ENCODE data around the gene PPM1B.
A peak's percentile ranks its signal among the peaks of the same experiment; 100 is the strongest.
"Not testable (repeated sequence)": the region's sequence is repeated elsewhere in the genome, so short reads cannot be mapped to it uniquely, and the experiment has no call there.

PPM1B gene

DNA sequence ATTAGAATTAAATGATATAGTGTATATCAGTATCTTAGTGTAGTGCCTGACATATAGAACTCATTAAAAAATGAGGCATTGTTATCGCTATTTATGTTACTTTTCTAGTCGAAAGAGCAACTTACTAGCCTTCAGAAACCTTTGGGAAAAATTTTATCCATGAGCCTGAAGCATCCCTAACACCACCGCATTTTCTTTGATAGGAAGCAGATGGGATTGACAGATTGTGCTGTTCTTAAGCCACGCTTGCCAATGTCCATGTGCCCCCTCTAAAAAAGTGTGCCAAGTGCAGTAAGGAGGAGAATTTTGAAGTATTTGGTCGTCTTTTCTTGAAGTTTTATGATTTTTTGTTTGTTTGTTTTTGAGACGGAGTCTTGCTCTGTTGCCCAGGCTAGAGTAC lies 29.1 kb downstream of the PPM1B start:
- no peak for DNase-seq (ENCODE audit: low read depth in 2 of 3, low spot score in 1 of 3)

DNA sequence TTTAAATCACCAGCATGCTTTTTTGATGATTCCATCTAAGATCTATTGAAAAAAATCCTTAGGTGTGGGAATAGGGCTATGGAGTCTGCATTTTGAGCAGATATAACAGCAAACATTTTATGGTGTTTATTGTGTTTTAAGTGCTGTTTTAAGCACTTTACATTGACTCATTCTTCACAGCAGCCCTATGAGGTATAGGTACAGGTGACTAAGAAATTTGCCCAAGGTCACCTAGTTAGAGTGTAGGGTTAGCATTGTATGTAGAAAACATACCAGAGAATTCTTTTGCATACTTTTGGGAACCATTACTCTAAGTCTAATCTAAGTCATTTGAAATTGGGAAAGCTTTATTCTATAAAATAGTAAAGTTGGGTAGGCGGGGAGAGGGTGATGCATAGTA lies 31.3 kb downstream of the PPM1B start:
- DNase-seq (ENCODE audit: low read depth in 2 of 3, low spot score in 1 of 3) = no peak

DNA sequence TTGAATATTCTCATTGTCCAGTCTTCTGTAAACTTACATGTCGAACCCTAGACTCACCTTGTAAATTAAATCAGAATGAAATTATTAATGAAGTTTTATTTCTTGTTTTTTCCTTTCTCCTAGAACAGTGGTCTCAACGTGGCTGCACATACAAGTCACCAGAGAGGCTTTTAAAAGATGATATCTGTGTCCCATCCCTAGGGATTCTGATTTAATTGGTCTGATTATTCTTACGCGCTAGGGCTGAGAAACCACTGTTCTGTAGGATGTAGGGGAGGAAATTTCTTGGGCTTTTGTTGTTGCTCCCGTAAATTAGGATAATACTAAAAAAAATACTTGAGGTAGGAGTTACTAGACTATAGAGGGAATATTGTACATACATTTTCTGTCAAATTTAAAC lies 32.1 kb downstream of the PPM1B start:
- DNase-seq (ENCODE audit: low read depth in 2 of 3, low spot score in 1 of 3) = no peak

GRCh38 chr2:44201648-44202165 lies 33.0 kb downstream of the PPM1B start:
- no peak for DNase-seq (ENCODE audit: low read depth in 2 of 3, low spot score in 1 of 3)

DNA sequence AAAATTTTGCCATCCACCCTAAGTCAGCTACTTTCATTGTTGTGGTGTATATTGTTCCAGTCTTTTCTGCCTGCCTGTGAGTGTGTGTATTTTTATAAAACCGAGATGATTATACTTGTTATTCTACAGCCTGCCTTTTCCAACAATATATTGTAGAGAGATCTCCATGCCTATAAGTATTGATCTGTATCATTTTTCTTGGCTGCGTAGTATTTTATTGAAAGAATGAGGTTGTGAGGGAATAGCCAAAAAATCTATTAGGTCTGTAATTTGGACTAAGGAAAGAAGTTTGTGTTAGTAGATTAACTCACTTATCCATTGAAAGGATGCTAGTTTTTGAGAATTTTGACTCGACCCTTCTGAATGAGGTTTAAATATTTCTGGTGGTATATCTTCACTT lies 34.9 kb downstream of the PPM1B start:
- no peak for DNase-seq (ENCODE audit: low read depth in 2 of 3, low spot score in 1 of 3)

DNA sequence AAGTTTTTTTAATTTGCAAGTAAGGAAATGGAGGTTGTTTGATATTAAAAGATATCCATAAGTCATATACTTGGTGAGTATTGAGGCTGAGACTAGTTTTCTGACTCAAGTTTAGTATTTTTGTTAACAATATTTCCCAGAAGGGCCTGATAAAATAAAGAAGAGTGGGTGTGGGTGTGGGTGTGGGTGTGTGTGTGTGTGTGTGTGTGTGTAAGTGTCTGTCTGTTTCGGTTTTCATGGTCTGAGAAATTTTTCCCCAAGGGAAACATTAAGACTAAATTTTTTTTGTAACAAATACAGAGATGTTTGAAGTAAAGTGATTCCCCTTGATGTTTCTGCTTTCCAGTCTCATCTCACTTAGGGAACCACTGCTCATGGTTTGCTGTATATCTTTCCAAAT lies 36.5 kb downstream of the PPM1B start:
- DNase-seq (ENCODE audit: low read depth in 2 of 3, low spot score in 1 of 3) = no peak

DNA sequence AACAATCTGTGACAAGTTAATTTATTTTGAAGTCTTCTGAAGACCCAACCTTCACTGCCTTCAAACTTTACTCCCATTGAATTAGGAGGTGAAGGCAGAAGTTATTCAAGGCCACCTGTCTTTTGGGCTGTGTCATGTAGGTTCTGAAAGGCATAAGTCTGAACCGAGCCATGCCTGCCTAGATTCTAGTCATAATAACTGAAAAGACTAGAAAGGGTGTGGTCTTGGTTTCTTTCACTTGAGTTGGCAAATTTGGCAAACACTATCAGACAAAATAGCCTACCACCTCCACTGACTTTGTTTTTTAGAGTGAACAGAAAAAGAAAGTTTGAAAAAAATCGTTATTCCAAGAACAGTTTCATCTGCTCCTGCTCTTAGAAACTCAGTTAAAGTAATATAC lies 38.4 kb downstream of the PPM1B start:
- DNase-seq (ENCODE audit: low read depth in 2 of 3, low spot score in 1 of 3) = no peak

- not testable (repeated sequence) for DNase-seq (ENCODE audit: low read depth in 2 of 3, low spot score in 1 of 3)
Measured at GRCh38 chr2:44207648-44208047, 39.0 kb downstream of the PPM1B start.

- DNase-seq (ENCODE audit: low read depth in 2 of 3, low spot score in 1 of 3) = no peak
Measured at GRCh38 chr2:44210362-44210761, 41.7 kb downstream of the PPM1B start.

DNA sequence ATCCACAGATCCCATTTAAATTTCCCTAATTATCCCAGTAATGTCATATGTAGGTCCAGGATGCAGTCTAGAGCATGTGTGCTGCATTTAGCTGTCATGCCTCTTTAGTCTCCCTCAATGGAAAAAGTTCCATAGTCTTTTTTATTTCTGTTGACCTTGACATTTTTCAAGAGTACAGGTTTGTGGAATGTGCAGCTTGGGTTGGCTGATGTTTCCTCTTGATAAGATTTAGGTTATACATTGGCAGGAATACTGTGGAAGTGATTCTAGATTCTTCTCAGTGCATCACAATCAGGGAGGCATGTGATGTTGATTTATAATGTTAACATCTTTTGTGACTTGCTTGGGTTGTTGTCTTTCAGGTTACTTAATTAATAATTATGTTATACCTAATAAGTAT lies 42.5 kb downstream of the PPM1B start:
- no peak for DNase-seq (ENCODE audit: low read depth in 2 of 3, low spot score in 1 of 3)

GRCh38 chr2:44212302-44212701 lies 43.6 kb downstream of the PPM1B start:
- no peak for DNase-seq (ENCODE audit: low read depth in 2 of 3, low spot score in 1 of 3)

- DNase-seq (ENCODE audit: low read depth in 2 of 3, low spot score in 1 of 3) = no peak
Measured at GRCh38 chr2:44215827-44216226, 47.2 kb downstream of the PPM1B start.

DNA sequence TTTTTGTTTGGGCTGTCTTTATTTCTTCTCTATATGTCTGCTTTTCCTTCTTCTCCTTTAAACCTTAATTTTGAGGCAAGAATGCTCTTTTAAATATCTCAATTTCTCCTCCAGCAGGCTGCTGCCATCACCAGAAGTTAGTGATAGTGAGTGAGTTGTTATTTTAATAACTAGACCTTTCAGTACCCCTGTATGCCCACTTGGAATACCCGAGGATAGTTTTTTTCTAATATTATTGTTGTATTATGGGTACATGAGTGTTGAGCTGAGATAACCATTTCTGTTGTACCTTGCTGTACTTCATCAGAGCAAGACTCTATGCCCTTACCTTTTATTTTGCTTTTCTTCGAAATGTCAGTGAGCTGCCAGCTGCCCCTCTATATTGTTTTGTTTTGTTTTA lies 50.1 kb downstream of the PPM1B start:
- DNase-seq (ENCODE audit: low read depth in 2 of 3, low spot score in 1 of 3) = no peak

DNA sequence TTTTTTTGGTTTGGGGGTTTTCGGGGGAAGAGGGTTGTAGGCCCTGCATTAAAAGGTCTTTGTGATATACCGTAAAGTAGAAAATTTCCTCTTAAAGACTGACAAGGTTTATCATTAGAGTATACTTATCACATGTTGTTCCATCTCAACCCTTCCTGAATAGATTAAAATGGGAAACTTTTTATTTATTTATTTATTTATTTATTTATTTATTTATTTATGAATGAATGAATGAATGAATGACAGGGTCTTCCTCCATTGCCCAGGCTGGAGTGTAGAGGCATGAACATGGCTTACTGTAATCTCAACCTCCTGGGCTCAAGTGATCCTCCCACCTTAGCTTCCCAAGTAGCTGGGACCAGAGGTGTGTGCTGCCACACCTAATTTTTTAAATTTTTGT lies 58.1 kb downstream of the PPM1B start:
- no peak for DNase-seq (ENCODE audit: low read depth in 2 of 3, low spot score in 1 of 3)

DNA sequence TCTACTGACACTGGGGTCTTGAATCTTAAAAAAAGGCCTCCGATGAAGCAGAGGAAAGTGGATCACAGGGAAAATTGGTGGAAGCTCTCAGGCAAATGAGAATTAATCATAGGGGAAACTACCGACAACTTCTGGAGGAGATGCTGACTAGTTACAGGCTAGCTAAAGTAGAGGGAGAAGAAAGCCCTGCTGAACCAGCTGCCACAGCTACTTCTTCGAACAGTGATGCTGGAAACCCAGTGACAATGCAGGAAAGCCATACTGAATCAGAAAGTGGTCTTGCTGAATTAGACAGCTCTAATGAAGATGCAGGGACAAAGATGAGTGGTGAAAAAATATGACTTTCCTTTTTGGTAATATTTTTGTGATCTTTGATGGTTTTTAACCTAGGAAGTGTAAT lies 61.7 kb downstream of the PPM1B start:
- DNase-seq (ENCODE audit: low read depth in 2 of 3, low spot score in 1 of 3) = no peak

DNA sequence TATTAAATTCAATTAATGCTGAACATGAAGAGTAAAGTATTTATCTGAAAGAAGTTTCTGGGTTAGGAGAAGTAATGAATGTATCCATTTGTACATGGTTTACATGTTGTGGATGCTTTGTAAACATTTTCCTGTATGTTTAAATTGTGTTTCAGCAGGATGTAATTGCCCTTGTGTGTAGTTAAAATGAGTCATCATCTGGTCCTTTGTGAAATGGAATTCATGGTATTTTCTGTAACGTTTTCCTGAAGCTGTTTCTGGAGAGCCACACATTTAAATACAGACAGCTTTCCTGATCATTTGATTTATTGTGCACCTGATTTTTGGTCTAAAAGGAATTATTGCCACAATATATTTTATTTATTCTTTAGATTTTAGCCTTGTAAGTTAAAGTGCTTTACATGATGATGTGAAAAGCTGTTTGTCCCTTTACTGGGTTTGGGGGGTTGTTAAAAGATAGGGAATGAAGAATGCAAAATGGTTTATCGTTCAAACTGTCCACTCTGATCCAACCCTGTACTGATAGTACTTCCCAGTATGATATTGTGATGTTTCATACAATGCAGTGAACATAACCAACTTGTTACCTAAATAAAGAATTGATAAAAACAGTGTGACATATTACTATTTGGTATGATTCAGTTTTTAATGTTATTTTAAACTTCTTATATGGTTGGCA lies 64.9 kb downstream of the PPM1B start:
- no peak for DNase-seq (ENCODE audit: low read depth in 2 of 3, low spot score in 1 of 3)

DNA sequence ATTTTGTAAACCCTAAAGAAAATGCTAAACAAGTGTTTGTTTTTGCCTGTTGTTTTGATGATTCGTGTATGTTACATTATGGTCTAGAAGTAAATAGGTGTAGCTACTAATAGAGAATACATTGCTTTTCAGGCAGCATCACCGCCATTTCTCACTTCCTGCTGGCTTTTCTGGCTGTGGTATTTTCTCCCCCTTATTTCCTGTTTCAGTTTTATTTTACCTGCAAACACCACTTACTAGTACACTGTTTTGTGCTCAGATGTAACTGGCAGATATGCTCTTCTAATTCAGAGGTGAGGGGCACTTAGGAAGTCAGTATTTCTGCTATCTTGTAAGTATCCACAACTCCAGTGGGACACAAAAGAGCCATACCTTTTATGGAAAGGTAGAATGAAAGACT lies 68.5 kb downstream of the PPM1B start:
- DNase-seq (ENCODE audit: low read depth in 2 of 3, low spot score in 1 of 3) = no peak

DNA sequence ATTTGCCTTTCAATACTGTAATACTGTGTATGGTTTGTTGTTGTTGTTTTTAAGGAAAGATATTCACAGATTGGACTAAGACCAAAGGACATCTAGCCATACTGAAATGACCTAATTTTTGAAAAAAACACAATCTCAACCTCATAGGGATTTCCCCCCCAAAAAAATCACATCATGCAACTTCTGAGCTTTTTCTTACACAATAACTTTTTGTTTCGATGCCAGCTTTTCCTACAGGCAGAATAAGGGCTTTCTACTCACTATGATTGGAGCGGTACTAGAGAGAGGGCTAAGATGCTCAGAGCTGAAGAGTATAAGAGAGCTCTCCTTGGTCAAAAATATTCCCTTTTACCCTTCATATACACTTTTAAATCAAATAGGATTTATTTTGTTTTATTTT lies 74.2 kb downstream of the PPM1B start:
- no peak for DNase-seq (ENCODE audit: low read depth in 2 of 3, low spot score in 1 of 3)

DNA sequence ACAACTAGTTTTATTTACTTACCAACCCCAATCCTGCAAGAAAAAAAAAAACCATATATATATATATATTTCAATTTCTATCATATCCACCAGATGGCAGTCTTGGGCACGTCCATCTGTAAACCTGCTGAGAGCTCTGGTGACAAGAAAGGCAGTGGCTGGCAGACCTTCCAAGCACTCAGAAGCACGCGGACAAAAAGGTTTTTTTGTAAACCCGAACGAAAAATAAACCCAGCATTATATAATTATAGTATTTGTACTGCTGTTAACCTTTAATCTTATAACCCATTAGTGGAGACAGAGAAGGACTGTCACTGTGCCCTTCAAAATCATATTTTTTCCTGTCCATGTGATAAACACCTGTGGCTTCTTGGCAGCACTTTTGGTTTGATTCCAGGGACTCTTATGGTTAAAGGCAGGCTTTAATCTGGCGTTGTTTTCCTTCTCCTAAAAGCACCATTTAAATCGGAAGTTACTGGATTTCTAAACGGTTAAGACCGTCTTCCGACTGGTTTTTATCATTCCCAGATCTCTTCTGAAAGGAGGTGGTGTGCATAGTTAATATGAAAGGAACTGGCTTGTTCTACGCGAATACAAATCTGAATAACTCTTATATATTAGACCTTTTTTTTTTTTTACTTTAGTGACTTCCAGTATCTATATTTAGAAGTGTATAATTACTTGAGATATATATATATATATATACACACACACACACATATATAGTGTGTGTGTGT lies 75.6 kb downstream of the PPM1B start:
- DNase-seq (ENCODE audit: low read depth in 2 of 3, low spot score in 1 of 3) = peak; percentile 21 to 41 (median 32)

DNA sequence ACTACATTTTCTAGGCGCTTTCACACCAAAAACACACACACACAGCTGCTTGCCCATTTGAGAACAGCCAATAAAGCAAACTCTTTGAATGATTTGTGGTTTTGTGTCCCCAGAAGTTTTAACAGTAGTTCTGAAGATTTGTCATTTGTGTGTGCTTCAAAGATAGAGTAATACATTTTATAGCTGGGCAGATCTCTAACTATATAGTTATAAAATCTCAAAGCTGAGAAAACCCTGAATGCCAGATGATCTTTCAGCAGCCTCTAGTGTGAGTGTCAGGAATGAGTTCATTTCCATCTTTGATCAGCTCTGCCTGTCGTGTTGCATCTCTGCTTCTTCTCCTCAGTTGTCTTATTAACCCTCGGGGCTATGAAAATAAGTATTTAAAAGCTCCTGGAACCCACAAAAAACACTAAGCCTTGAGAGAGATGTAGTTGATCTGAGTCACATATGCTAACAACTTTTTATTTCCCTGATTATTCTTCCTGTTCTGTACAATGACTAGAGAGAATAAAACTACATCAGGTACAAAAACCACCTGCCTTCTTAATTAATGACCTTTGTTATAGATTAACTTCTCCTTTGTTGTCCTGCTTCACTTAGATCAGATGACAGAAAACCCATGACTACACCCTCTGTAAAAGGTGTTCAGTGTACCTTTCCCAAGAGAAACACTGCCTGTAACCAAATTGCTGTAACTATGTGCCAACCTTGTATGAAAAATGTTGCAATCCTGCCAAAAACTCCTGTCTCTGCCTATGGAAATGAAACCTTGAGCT lies 76.6 kb downstream of the PPM1B start:
- no peak for DNase-seq (ENCODE audit: low read depth in 2 of 3, low spot score in 1 of 3)

GRCh38 chr2:44246436-44246835 lies 77.8 kb downstream of the PPM1B start:
- DNase-seq (ENCODE audit: low read depth in 2 of 3, low spot score in 1 of 3) = no peak

DNA sequence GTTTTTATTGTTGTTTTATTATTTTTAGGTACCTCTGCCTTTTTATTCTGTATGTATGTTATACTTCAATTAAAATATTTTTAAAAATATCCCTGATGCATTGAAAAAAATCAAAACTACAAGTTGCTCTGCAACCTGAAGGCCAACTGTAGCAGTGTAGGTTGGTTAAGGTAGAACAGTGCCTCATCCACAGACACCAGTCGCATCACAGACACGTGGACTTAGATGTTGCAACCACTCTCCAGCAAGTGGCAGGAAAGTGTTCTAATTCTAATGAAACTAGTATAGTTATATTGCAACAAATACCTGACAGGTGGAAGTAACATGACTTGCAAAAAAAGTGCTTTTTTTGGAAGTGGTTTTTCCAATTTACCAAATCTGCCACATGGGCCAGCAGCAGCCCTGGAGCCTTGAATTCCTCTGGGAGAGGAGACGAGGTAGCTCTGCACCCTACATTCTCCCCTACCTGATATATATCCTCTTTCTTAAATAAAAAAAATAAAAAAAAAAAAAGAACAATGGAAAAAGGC lies 78.2 kb downstream of the PPM1B start:
- DNase-seq (ENCODE audit: low read depth in 2 of 3, low spot score in 1 of 3) = no peak

Measured in stimulated activated CD4-positive, alpha-beta T cell treated with anti-CD3 and anti-CD28 coated beads, Interleukin-12 subunit alpha, Interleukin-12 subunit beta, amount 100 ng/mL, for 48 hours (primary cell).